GM11168 (cell line): Measurements from ENCODE around the gene LMNB1.
"Not testable (repeated sequence)": the region's sequence is repeated elsewhere in the genome, so short reads cannot be mapped to it uniquely, and the experiment has no call there.

Experiments used
- in situ Hi-C: fragments of 300-500 bp; cut with MboI; formaldehyde crosslinking; loops from one replicate; pipeline ENCODE4 v1.12.0; 2022; ENCODE audit warnings: low sequenced_read_pairs; ENCODE audit not compliant: unreplicated experiment

Gene LMNB1

GRCh38 chr5:126816649-126817048 is 39.7 kb downstream of the LMNB1 start:
- in situ Hi-C loops, result no loop called here

- in situ Hi-C loops, result no loop called here
Measured at GRCh38 chr5:126818736-126819135, 41.8 kb downstream of the LMNB1 start.

- in situ Hi-C loops, result no loop called here
Measured at GRCh38 chr5:126819253-126819652, 42.3 kb downstream of the LMNB1 start.

GRCh38 chr5:126826619-126827215 is 49.8 kb downstream of the LMNB1 start:
- in situ Hi-C loops, result no loop called here

DNA sequence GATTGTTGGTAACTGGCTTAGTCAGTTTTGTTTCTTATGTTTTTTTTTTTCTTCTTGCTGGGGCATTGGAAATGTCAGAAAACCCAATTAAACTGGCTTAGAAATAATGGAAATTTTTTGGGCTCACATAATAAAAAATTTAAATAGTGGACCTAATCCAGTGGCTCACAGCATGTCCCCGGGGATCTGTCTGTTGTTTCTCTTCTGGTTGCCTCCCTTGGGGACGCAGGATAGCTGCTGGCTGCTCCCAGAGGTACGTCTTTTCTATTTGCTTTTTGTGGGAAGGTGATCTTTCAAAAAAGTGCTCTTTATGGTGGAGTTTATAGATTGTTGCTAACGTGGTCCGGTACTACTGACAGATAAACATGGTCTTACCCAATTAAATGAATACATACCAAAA is 52.2 kb downstream of the LMNB1 start:
- in situ Hi-C loops, result no loop called here

DNA sequence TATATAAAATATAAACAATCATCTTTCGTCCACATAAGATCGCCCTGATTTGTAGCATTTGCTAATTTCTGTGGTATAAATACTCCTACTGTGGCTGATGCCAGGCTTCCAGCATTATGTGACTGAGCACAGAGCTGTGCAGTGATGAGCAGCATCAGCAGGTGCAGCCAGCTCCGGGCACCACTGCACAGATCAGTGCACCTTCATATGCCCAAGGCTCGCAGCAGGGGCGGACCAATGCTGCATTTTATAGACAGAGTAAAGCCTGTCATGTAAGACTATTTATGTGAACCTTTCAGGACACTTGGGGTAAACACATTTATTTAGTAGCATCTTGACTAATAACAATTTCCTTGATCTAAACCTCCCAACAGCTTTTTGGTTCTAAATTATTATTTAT is 53.1 kb downstream of the LMNB1 start:
- in situ Hi-C loops, result no loop called here

DNA sequence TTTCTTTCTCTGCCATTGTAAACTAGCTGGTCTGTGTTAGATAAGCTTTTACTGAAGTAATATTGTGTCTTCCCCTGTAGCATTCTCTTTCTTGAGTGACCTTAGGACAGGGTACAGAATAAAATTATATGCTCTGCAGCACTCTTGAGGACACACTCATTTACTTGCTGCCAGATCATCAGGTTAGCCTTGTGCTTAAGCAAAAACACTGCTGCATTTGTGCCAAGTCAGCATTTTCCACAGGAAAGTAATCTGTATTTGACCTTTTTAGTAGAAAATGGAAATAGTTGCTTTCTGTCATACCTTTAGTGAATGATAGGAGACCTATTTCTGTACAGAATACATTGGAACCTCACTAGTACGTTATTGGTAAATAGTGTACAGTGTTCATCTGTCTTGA is 54.2 kb downstream of the LMNB1 start:
- in situ Hi-C loops, result no loop called here

GRCh38 chr5:126836778-126837177 is 59.8 kb downstream of the LMNB1 start:
- in situ Hi-C loops, result no loop called here

DNA sequence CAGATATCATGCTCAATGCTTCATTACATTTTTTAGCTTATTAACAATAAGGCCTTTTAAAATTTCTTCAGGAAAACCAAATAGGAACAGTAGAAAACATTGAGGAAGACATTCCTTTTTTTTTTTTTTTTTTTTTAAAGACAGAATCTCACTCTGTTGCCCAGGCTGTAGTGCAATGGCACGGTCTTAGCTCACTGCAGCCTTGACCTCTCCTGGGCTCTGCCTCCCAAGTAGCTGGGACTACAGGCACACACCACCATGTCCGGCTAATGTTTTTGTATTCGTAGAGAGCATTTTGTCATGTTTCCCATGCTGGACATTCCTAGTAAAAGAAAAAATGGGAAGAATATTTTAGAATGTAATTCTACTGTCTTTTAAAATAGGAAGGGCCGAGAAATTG is 60.3 kb downstream of the LMNB1 start:
- in situ Hi-C loops, result no loop called here

- in situ Hi-C loops, result no loop called here
Measured at GRCh38 chr5:126837906-126838539, 61.1 kb downstream of the LMNB1 start.

DNA sequence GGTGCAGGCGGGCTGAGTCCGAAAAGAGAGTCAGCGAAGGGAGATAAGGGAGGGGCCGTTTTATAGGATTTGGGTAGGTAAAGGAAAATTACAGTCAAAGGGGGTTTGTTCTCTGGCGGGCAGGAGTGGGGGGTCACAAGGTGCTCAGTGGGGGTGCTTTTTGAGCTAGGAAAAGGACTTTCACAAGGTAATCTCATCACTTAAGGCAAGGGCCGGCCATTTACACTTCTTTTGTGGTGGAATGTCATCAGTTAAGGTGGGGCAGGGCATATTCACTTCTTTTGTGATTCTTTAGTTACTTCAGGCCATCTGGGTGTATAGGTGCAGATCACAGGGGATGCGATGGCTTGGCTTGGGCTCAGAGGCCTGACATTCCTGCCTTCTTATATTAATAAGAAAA is 62.5 kb downstream of the LMNB1 start:
- in situ Hi-C loops, result not testable (repeated sequence)

- in situ Hi-C loops, result not testable (repeated sequence)
Measured at GRCh38 chr5:126843375-126843774, 66.4 kb downstream of the LMNB1 start.

GRCh38 chr5:126845470-126846070 is 68.6 kb downstream of the LMNB1 start:
- in situ Hi-C loops, result not testable (repeated sequence)

DNA sequence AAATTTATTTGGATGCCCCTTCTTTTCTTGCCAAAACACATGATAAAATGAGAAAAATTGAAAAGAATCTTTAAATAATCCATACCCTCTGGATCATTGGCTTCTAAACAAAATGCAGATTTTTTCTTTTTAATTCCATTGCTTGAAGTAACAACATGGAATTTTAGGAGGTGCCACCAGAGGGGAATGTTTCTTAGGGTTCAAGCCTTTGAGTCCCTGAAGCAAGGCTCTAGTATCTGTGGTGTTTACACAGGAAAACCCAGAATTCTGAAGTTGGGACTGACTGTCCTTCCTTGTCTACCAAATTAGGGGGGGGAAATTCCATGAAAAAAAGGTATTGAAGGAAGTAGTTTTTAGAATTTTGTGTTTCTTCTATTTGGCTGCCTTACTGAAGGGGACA is 69.4 kb downstream of the LMNB1 start:
- in situ Hi-C loops, result no loop called here

DNA sequence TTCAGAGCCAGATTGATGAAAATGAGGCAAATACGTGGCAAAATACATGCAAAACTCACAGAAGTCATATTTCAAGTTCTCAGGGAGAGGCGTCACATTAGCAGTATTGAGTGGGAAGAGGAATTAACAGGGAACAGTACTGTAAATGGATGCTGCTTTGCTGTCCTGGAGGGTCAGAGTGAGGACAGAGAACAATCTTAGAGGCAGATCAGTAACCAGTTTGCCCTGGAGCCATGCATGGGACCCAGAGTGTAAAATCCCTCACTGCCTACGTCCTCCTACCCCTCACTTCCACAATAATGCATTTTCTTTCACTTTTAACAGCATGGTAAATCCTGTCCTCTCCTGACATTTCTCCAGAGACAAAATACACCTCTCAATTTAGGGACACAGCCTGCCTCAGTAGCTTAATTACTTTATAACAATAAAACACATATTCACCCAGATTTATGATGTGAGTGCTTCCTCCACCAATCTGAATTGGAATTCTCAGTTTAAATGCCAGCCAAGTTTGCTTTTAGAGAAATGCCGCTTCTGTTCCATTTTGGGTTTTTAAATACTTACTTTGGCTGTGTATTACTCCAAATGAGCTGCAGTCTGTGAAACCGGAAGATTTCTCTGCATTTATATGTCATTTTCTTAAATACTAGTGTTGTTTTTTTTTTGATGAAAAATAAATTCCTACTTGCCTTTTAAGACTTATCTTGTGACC is 70.0 kb downstream of the LMNB1 start:
- in situ Hi-C loops, result no loop called here

GRCh38 chr5:126847456-126847820 is 70.5 kb downstream of the LMNB1 start:
- in situ Hi-C loops, result no loop called here

GRCh38 chr5:126847826-126848251 is 70.9 kb downstream of the LMNB1 start:
- in situ Hi-C loops, result no loop called here

GRCh38 chr5:126848253-126848652 is 71.3 kb downstream of the LMNB1 start:
- in situ Hi-C loops, result no loop called here

- in situ Hi-C loops, result no loop called here
Measured at GRCh38 chr5:126849101-126849678, 72.3 kb downstream of the LMNB1 start.

GRCh38 chr5:126851501-126852011 is 74.6 kb downstream of the LMNB1 start:
- in situ Hi-C loops, result no loop called here

DNA sequence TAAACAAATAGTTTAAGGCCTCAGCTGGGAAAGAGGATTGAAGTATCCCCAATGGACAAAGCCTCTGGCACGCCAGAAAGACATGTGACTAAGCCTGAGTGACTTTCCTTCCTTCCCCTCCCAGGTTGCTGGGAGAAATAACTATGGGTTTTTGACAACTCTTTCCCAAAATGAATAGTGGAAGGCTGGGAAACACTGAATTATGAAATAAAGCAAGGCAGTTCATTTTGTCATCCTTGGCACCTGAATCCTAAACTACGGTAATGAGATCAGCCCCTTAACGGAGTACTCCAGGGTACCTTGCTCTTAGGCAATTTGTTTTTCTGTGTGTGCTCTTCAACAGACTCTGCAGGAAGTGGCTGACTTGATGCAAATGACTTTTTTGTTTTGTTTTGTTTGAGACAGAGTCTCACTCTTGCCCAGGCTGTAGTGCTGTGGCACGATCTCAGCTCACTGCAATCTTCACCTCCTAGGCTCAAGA is 75.2 kb downstream of the LMNB1 start:
- in situ Hi-C loops, result no loop called here
